Coronary artery (tissue), 2 donors: ENCODE data around the gene C1QTNF8.
A peak's percentile ranks its signal among the peaks of the same experiment; 100 is the strongest.
"Not testable (repeated sequence)": the region's sequence is repeated elsewhere in the genome, so short reads cannot be mapped to it uniquely, and the experiment has no call there.

Experiments
- DNase-seq: peaks from one replicate; pipeline ENCODE4 v3.0.0-alpha.2; 2017; ENCODE audit warnings: low spot score
- H3K27ac ChIP-seq, 2 donors: fragments of 200-600 bp; sonication (generic); one replicate each; pipeline ENCODE4 v1.5.1; 2016 to 2019
- H3K4me3 ChIP-seq: fragments of 200-600 bp; sonication (generic); 2 replicates; pipeline ENCODE4 v1.5.1; 2016; ENCODE audit warnings: mild to moderate bottlenecking, moderate library complexity
- TF ChIP-seq, protein P1 (sequence below): fragments of 200-600 bp; sonication (generic); IDR thresholded peaks from one replicate; pipeline ENCODE4 v1.5.1; 2019; ENCODE audit warnings: antibody characterized with exemption

C1QTNF8 gene

GRCh38 chr16:1093284-1094123, 2.5 kb downstream of the C1QTNF8 start:
- DNase-seq, result no peak
- Histone ChIP-seq H3K27ac (peak overlapping the region in 1 of 2 donors; percentile 89), H3K4me3 (no peak overlapping the region)
- TF ChIP-seq, protein P1, sequence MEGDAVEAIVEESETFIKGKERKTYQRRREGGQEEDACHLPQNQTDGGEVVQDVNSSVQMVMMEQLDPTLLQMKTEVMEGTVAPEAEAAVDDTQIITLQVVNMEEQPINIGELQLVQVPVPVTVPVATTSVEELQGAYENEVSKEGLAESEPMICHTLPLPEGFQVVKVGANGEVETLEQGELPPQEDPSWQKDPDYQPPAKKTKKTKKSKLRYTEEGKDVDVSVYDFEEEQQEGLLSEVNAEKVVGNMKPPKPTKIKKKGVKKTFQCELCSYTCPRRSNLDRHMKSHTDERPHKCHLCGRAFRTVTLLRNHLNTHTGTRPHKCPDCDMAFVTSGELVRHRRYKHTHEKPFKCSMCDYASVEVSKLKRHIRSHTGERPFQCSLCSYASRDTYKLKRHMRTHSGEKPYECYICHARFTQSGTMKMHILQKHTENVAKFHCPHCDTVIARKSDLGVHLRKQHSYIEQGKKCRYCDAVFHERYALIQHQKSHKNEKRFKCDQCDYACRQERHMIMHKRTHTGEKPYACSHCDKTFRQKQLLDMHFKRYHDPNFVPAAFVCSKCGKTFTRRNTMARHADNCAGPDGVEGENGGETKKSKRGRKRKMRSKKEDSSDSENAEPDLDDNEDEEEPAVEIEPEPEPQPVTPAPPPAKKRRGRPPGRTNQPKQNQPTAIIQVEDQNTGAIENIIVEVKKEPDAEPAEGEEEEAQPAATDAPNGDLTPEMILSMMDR, result no peak

DNA sequence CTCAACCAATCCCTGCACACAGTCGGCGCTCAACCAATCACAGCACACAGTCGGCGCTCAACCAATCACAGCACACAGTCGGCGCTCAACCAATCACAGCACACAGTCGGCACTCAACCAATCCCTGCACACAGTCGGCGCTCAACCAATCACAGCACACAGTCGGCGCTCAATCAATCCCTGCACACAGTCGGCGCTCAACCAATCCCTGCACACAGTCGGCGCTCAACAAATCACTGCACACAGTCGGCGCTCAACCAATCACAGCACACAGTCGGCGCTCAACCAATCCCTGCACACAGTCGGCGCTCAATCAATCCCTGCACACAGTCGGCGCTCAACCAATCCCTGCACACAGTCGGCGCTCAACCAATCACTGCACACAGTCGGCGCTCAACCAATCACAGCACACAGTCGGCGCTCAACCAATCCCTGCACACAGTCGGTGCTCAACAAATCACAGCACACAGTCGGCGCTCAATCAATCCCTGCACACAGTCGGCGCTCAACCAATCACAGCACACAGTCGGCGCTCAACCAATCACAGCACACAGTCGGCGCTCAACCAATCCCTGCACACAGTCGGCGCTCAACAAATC, 3.3 kb downstream of the C1QTNF8 start:
- not testable (repeated sequence) for H3K27ac ChIP-seq, H3K4me3 ChIP-seq, DNase-seq

DNA sequence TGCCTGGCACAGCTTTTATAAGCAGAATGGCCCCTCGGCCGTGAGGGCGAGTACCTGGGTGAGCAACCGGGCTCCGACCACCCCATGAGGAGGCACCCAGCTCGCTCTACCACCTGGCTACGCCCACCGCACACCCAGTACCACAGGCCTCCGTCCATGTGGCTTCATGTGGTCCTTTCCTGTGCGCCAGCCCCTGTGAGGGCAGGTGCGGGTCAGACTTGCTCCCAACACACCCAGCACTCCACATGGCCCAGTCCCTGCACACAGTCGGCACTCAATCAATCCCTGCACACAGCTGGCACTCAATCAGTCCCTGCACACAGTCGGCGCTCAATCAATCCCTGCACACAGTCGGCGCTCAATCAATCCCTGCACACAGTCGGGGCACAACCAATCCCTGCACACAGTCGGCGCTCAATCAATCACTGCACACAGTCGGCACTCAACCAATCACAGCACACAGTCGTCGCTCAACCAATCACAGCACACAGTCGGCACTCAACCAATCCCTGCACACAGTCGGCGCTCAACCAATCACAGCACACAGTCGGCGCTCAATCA, 4.0 kb downstream of the C1QTNF8 start:
- H3K4me3 ChIP-seq, result no peak overlapping the region
- DNase-seq, result no peak
- TF ChIP-seq, protein P1, result no peak
- H3K27ac ChIP-seq, result peak overlapping the region in 1 of 2 donors; percentile 88

DNA sequence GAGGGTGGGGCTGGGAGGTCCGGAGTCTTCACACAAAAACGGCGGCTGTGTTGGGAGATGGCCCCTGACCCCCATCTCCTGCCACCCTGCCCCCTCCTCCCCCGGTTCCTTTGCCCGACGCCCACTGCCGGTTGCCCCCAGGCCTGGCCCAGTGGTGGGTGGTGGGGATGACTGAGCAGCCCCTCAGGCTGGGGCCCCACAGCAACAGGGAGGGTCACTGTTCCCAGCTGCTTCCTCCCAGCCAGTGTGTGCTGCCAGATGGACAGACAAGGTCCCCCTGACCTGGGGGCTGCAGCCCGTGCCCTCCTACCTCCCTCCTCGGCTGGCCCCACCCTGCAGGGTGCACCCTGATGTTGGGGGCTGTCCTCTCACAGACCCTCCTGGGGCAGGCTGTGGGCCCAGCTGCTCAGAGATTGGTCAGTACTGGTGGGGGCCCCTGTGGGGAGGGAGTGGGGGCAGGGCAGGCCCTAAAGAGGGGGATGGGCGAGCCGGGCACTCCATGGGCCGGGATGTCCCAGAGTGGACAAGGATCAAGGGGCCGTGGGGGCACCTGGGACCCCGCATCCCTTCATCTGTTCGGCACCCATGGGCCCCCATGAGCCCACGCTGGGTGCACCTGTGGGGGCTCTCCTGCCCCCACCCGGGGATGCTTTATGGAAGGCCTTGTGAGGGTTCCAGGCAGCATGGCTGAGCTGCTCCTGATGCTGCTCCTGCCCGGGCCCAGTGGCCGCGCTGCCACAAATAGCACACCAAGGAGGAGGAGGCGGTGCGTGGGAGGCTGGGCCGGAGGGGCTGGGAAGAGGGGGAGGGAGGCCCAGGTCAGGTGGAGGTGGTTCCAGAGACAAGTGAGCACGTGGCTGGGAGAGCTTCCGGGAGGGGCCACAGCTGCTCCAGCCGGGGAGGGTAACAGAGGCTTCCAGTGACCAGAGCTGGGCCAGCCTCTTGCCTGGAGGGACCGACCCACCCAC, 5.1 kb downstream of the C1QTNF8 start:
- peak overlapping the region; percentile 58 for H3K4me3 ChIP-seq
- DNase-seq, result no peak
- peak overlapping the region; percentile 71 to 88 for H3K27ac ChIP-seq
- TF ChIP-seq, protein P1, result no peak

- H3K4me3 ChIP-seq, result peak overlapping the region; percentile 58
- peak; percentile 86 for DNase-seq
- peak overlapping the region; percentile 71 to 88 for H3K27ac ChIP-seq
Observed at GRCh38 chr16:1089822-1090619, 6.0 kb downstream of the C1QTNF8 start.

GRCh38 chr16:1089439-1089821, 6.6 kb downstream of the C1QTNF8 start:
- TF ChIP-seq, protein P1, result no peak
- Histone ChIP-seq H3K27ac (peak overlapping the region; percentile 71 to 88), H3K4me3 (peak overlapping the region; percentile 58)
- peak; percentile 86 for DNase-seq

More at GRCh38 chr16:1089822-1090619, 6.0 kb downstream of the C1QTNF8 start:
- TF ChIP-seq, protein P1, result no peak
